HCT116 (cell line): ENCODE results near the gene NECAB3. TPM values are rescaled to one million over a fixed set of nuclear protein-coding genes. Genes with fewer than 3 reads are reported as not detected.

Source experiments
- ATAC-seq: fragments of 200-7000 bp; cut with Tn5 transposase; 2 replicates; pipeline ENCODE4 v1.9.1; 2020; ENCODE audit warnings: mild to moderate bottlenecking, moderate library complexity
- BruUV-seq: library from RNA; stranded (reverse); fragments of 400-500 nt; replicated peaks from 2 replicates; lab custom pipeline; 2021; lab: Mats Ljungman, UMichigan
- CTCF ChIA-PET: fragments of 300-600 bp; sonication (Branson Sonifier 250); formaldehyde crosslinking; loops from one replicate; lab custom pipeline; 2021; ENCODE audit warnings: antibody characterized with exemption; lab: Charles Lee
- POLR2A ChIA-PET: fragments of 300-600, 350-600 bp; sonication (Branson Sonifier 250); formaldehyde crosslinking; loops from one replicate; lab custom pipeline; 2021; ENCODE audit warnings: antibody characterized with exemption; lab: Charles Lee
- RAD21 ChIA-PET, 2 experiments: fragments of 300-600 bp; sonication (Branson Sonifier 250); formaldehyde crosslinking; loops; one replicate each; lab custom pipeline; 2023; ENCODE audit warnings: low total read pairs in 2 of 2; ENCODE audit not compliant: uncharacterized antibody in 2 of 2, unreplicated experiment in 2 of 2, low non-redundant PET in 1 of 2; lab: Charles Lee
- DNase-seq: peaks from one replicate; pipeline ENCODE4 v3.0.0-alpha.2; 2010; ENCODE audit warnings: low read depth, low spot score
- H2AFZ ChIP-seq: fragments of 200-600 bp; shearing (Covaris generic), sonication (generic); 2 replicates; pipeline ENCODE4 v1.6.1; 2017; ENCODE audit warnings: low read depth, mixed run types, mixed read lengths, antibody characterized with exemption, low read length; ENCODE audit not compliant: poor library complexity, severe bottlenecking
- H3K27ac ChIP-seq: 2 replicates; pipeline ENCODE4 v1.5.1; 2012; ENCODE audit warnings: low read depth, low read length
- H3K27me3 ChIP-seq: fragments of 200-600 bp; sonication (generic); 2 replicates; pipeline ENCODE4 v1.6.1; 2016; ENCODE audit warnings: mixed run types, low read length, mixed read lengths; ENCODE audit not compliant: insufficient read depth
- H3K36me3 ChIP-seq, 2 experiments: fragments of 200-500 bp in 1 of 2; fragments of 200-600 bp in 1 of 2; sonication (Bioruptor generic) in 1 of 2; sonication (generic) in 1 of 2; 2 replicates each; pipeline versions ENCODE4 v1.5.1 to v1.6.1; 2014 to 2016; ENCODE audit warnings: low read length in 2 of 2, inconsistent platforms in 1 of 2, mixed read lengths in 1 of 2, mixed run types in 1 of 2; ENCODE audit not compliant: insufficient read depth in 2 of 2, control insufficient read depth in 1 of 2
- H3K4me1 ChIP-seq, 2 experiments: fragments of 200-600 bp in 1 of 2; sonication (generic) in 1 of 2; 2 replicates each; pipeline versions ENCODE4 v1.5.1 to v1.6.1; 2012 to 2017; ENCODE audit warnings: low read length in 2 of 2, inconsistent platforms in 1 of 2, mild to moderate bottlenecking in 1 of 2, mixed read lengths in 1 of 2, mixed run types in 1 of 2, moderate library complexity in 1 of 2; ENCODE audit not compliant: insufficient read depth in 2 of 2, control insufficient read depth in 1 of 2
- H3K4me2 ChIP-seq: fragments of 200-600 bp; sonication (generic); 2 replicates; pipeline ENCODE4 v1.6.1; 2017; ENCODE audit warnings: mixed run types, low read length, mixed read lengths
- H3K4me3 ChIP-seq, 2 experiments: fragments of 200-600 bp in 1 of 2; sonication (generic) in 1 of 2; replicated peaks in 1 of 2; 2 replicates each; pipeline ENCODE4 v1.5.1; 2011 to 2016; ENCODE audit warnings: low read length in 2 of 2, control low read depth in 1 of 2, low read depth in 1 of 2, mild to moderate bottlenecking in 1 of 2, mixed read lengths in 1 of 2, mixed run types in 1 of 2
- H3K79me2 ChIP-seq: fragments of 200-600 bp; sonication (generic); 2 replicates; pipeline ENCODE4 v1.6.1; 2017; ENCODE audit warnings: mild to moderate bottlenecking, mixed run types, low read length, moderate library complexity, mixed read lengths; ENCODE audit not compliant: insufficient read depth
- H3K9ac ChIP-seq: fragments of 200-600 bp; sonication (generic); 2 replicates; pipeline ENCODE4 v1.6.1; 2016; ENCODE audit warnings: low read length, mixed read lengths
- H3K9me2 ChIP-seq: fragments of 200-600 bp; sonication (generic), shearing (Covaris generic); 2 replicates; pipeline ENCODE4 v1.6.1; 2017; ENCODE audit warnings: mixed run types, mild to moderate bottlenecking, moderate library complexity; ENCODE audit not compliant: insufficient read depth
- H3K9me3 ChIP-seq, 2 experiments: fragments of 200-500 bp in 1 of 2; fragments of 200-600 bp in 1 of 2; sonication (Bioruptor generic) in 1 of 2; sonication (generic) in 1 of 2; 2 replicates each; pipeline ENCODE4 v1.6.1; 2014 to 2017; ENCODE audit warnings: low read length in 2 of 2, mixed read lengths in 2 of 2, inconsistent platforms in 1 of 2, low read depth in 1 of 2, mild to moderate bottlenecking in 1 of 2, mixed run types in 1 of 2, moderate library complexity in 1 of 2; ENCODE audit not compliant: control insufficient read depth in 1 of 2, insufficient read depth in 1 of 2
- H4K20me1 ChIP-seq: fragments of 200-600 bp; sonication (generic), shearing (Covaris generic); 2 replicates; pipeline ENCODE4 v1.6.1; 2017; ENCODE audit warnings: mixed run types, mild to moderate bottlenecking, moderate library complexity; ENCODE audit not compliant: insufficient read depth
- ATF3 ChIP-seq: IDR thresholded peaks from 2 replicates; pipeline ENCODE4 v1.6.1; 2012
- CTCF ChIP-seq, 3 experiments: fragments of 200-600 bp in 1 of 3; sonication (generic) in 1 of 3; IDR thresholded peaks in 2 of 3; conservative IDR thresholded peaks in 1 of 3; 2 replicates each; pipeline ENCODE4 v1.5.1; 2012 to 2017; ENCODE audit warnings: low read depth in 2 of 3, low read length in 2 of 3, antibody characterized with exemption in 1 of 3, borderline replicate concordance in 1 of 3, control low read depth in 1 of 3, mild to moderate bottlenecking in 1 of 3, mixed read lengths in 1 of 3, mixed run types in 1 of 3, moderate library complexity in 1 of 3; ENCODE audit not compliant: insufficient read depth in 1 of 3
- ELF1 ChIP-seq: IDR thresholded peaks from 2 replicates; pipeline ENCODE4 v1.6.1; 2012; ENCODE audit warnings: low read depth, borderline replicate concordance
- EZH2 ChIP-seq: fragments of 200-600 bp; sonication (generic); IDR thresholded peaks from 2 replicates; pipeline ENCODE4 v1.6.1; 2017; ENCODE audit warnings: antibody characterized with exemption, mixed run types
- EZH2phosphoT487 ChIP-seq: fragments of 200-600 bp; IDR thresholded peaks from 2 replicates; pipeline ENCODE4 v1.6.1; 2018; ENCODE audit warnings: antibody characterized with exemption, borderline replicate concordance
- JUND ChIP-seq: IDR thresholded peaks from 2 replicates; pipeline ENCODE4 v1.6.1; 2012
- MAX ChIP-seq: IDR thresholded peaks from 2 replicates; pipeline ENCODE4 v1.6.1; 2012
- POLR2A ChIP-seq: IDR thresholded peaks from 2 replicates; pipeline ENCODE4 v1.7.0; 2011; ENCODE audit warnings: borderline replicate concordance; ENCODE audit not compliant: insufficient read depth, insufficient read length; ENCODE audit errors: extremely low read depth
- RAD21 ChIP-seq: IDR thresholded peaks from 2 replicates; pipeline ENCODE4 v1.6.1; 2012; ENCODE audit warnings: low read depth, mild to moderate bottlenecking
- REST ChIP-seq: IDR thresholded peaks from 2 replicates; pipeline ENCODE4 v1.6.1; 2012; ENCODE audit warnings: low read depth
- SIN3A ChIP-seq: IDR thresholded peaks from 2 replicates; pipeline ENCODE4 v1.6.1; 2012; ENCODE audit warnings: low read depth
- SRF ChIP-seq: IDR thresholded peaks from 2 replicates; pipeline ENCODE4 v1.6.1; 2012; ENCODE audit warnings: low read depth
- TCF7L2 ChIP-seq: IDR thresholded peaks from 2 replicates; pipeline ENCODE4 v1.7.0; 2011; ENCODE audit warnings: borderline replicate concordance, inconsistent platforms; ENCODE audit not compliant: insufficient read depth, insufficient read length; ENCODE audit errors: extremely low read depth
- YY1 ChIP-seq: IDR thresholded peaks from 2 replicates; pipeline ENCODE4 v1.6.1; 2011; ENCODE audit warnings: low read length, low read depth, moderate library complexity, mild to moderate bottlenecking; ENCODE audit not compliant: insufficient replicate concordance; ENCODE audit errors: extremely low read depth
- intact Hi-C: fragments of 100-400 bp; cut with micrococcal nuclease; formaldehyde crosslinking; loops from 2 replicates; pipeline ENCODE4 v1.10.0; 2022
- total RNA-seq: library from RNA; stranded (reverse); gene quantifications from one replicate; pipeline ENCODE4 v1.2.1, GENCODE V29; 2021; ENCODE audit not compliant: unreplicated experiment

The NECAB3 gene
- total RNA-seq, 1 experiment from 2014 or later, result 48.1 TPM

- H3K79me2 ChIP-seq, result no peaks in the 10 kb centered on the region
- no TSS peak for BruUV-seq
- ChIA-PET POLR2A (no interaction called here), RAD21 (no interaction called here), CTCF (no interaction called here)
- ATAC-seq (peak; percentile 70), DNase-seq (no peak)
- H3K4me3 ChIP-seq, result no peak overlapping the region
- no peak overlapping the region for H3K9ac ChIP-seq
- H2AFZ ChIP-seq, result no peak overlapping the region
- no peaks in the 10 kb centered on the region for H3K9me2 ChIP-seq
- 0 out of 4 replicates have a peak, but pooled peaks cover 0 to 5% of the 10 kb centered on the region in 2 experiments for H3K36me3 ChIP-seq
- H4K20me1 ChIP-seq, result no peaks in the 10 kb centered on the region
- peaks cover 4 to 27% of the 10 kb centered on the region in 2 experiments for H3K4me1 ChIP-seq
- no peak for TF ChIP-seq MAX
- no peak for TF ChIP-seq ATF3
- no peak for TF ChIP-seq RAD21
- no peak for TF ChIP-seq EZH2
- no peak for TF ChIP-seq CTCF (IDR thresholded peaks at IDR 0.05 in 2 of 3, conservative IDR thresholded peaks at IDR 0.05 in 1 of 3; ENCODE audit: borderline replicate concordance in 1 of 3, insufficient read depth in 1 of 3, low read depth in 2 of 3, low read length in 2 of 3)
- no peak for TF ChIP-seq SRF
- TF ChIP-seq REST, result no peak
- no peak for TF ChIP-seq ELF1
- TF ChIP-seq TCF7L2, result no peak
- TF ChIP-seq YY1, result no peak
- TF ChIP-seq POLR2A, result no peak
- TF ChIP-seq SIN3A, result no peak
- no peak for TF ChIP-seq EZH2phosphoT487
- no peak for TF ChIP-seq JUND
- no peaks in the 10 kb centered on the region for H3K27me3 ChIP-seq
- peak overlapping the region; percentile 38; the same call in 1 of the 2 replicates for H3K4me2 ChIP-seq
- intact Hi-C loops, result loop anchor here (5.0 kb wide), 1 partner anchor 962 kb away; no protein-coding TSS in a partner anchor
- no peak overlapping the region for H3K27ac ChIP-seq
- H3K9me3 ChIP-seq, result no peaks in the 10 kb centered on the region
These were observed 35.2 kb upstream of the NECAB3 start for GRCh38 chr20:33709398-33709797.
